ENCODE data around the gene TRPV2.

The TRPV2 gene

DNA sequence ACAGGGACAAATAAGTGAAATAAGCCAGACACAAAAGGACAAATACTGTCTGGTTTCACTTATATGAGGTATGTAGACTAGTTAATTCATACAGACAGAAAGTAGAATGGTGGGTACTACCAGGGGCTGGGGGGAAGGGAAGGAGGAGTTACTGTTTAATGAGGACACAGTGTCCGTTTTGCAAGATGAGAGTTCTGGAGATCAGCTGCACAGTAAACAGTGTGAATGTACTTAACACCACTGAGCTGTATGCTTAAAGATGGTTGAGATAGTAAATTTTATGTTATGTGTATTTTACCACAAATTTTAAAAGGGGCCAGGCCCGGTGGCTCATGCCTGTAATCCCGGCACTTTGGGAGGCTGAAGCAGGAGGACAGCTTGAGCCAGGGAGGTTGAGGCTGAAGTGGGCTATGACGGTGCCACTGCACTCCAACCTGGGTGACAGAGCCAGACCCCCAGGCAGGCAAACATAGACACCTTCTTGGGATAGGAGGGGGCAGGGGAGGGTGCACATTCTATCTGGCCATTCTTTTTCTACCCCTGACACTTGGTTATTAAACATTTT is 53.1 kb downstream of the TRPV2 start:
- TF ChIP-seq, protein P1, sequence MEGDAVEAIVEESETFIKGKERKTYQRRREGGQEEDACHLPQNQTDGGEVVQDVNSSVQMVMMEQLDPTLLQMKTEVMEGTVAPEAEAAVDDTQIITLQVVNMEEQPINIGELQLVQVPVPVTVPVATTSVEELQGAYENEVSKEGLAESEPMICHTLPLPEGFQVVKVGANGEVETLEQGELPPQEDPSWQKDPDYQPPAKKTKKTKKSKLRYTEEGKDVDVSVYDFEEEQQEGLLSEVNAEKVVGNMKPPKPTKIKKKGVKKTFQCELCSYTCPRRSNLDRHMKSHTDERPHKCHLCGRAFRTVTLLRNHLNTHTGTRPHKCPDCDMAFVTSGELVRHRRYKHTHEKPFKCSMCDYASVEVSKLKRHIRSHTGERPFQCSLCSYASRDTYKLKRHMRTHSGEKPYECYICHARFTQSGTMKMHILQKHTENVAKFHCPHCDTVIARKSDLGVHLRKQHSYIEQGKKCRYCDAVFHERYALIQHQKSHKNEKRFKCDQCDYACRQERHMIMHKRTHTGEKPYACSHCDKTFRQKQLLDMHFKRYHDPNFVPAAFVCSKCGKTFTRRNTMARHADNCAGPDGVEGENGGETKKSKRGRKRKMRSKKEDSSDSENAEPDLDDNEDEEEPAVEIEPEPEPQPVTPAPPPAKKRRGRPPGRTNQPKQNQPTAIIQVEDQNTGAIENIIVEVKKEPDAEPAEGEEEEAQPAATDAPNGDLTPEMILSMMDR (IDR thresholded peaks at IDR 0.05; ENCODE audit: low read depth, low read length): no peak
- TF ChIP-seq POLR2A (IDR thresholded peaks at IDR 0.05; ENCODE audit: extremely low read depth, insufficient read length) (no peak), MAX (IDR thresholded peaks at IDR 0.05; ENCODE audit: low read depth, low read length) (no peak), MYC (IDR thresholded peaks at IDR 0.05; ENCODE audit: low read depth, low read length) (no peak)
- DNase-seq (ENCODE audit: low read depth): no peak

DNA sequence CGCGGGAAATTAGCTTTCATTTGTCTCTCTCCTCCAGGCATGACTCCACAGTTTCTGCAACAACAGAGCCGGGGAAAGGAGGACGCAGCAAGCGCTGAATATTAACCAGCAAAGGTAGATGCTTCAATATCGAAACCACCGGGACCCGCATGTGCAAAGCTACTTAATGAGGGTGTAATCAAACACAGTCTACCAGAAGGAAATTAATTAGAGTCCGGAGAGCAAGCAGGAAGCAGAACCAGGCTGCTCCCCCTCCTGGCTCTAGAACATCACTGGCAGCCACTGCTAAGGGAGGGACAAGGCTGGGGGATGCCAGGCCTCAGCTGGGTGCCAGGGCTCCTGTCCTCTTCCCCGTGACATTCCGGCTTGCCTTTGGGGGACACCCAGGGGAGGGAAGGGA is 54.9 kb downstream of the TRPV2 start:
- DNase-seq (ENCODE audit: low read depth): no peak
- H3K4me3 ChIP-seq (ENCODE audit: low read depth, low read length): no peak overlapping the region
- TF ChIP-seq MYC (IDR thresholded peaks at IDR 0.05; ENCODE audit: low read depth, low read length) (no peak), POLR2A (IDR thresholded peaks at IDR 0.05; ENCODE audit: extremely low read depth, insufficient read length) (no peak), MAX (IDR thresholded peaks at IDR 0.05; ENCODE audit: low read depth, low read length) (no peak)
- TF ChIP-seq, protein P1 (IDR thresholded peaks at IDR 0.05; ENCODE audit: low read depth, low read length): no peak

More for the DNA sequence above, 53.1 kb downstream of the TRPV2 start:
- no peak overlapping the region for H3K4me3 ChIP-seq (ENCODE audit: low read depth, low read length)

- no peak overlapping the region for H3K4me3 ChIP-seq (ENCODE audit: low read depth, low read length)
- TF ChIP-seq MAX (IDR thresholded peaks at IDR 0.05; ENCODE audit: low read depth, low read length): no peak
- TF ChIP-seq POLR2A (IDR thresholded peaks at IDR 0.05; ENCODE audit: extremely low read depth, insufficient read length): no peak
- TF ChIP-seq, protein P1 (IDR thresholded peaks at IDR 0.05; ENCODE audit: low read depth, low read length): no peak
- no peak for TF ChIP-seq MYC (IDR thresholded peaks at IDR 0.05; ENCODE audit: low read depth, low read length)
- no peak for DNase-seq (ENCODE audit: low read depth)
These were observed 55.9 kb downstream of the TRPV2 start for GRCh38 chr17:16471295-16471694.

DNA sequence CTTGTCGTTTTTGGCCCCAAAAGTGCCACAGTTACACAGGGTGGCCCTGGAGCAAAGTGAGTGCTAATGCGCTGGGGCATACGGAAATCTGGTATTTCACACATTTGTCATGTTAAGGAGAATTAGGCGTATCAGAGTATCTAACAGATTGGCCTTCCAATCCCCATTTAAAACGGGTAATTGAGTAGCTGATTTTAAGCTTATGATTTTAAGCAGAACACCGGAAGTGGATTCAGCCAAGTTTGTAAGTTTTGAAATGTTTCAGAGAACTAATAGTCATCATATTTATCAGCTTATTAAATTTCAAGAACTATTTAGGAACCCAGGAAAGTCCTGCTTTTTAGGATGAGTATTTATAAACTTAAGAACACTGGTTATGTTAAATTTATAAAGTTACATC is 57.2 kb downstream of the TRPV2 start:
- DNase-seq (ENCODE audit: low read depth): no peak
- TF ChIP-seq, protein P1 (IDR thresholded peaks at IDR 0.05; ENCODE audit: low read depth, low read length): no peak
- no peak for TF ChIP-seq POLR2A (IDR thresholded peaks at IDR 0.05; ENCODE audit: extremely low read depth, insufficient read length)
- no peak for TF ChIP-seq MAX (IDR thresholded peaks at IDR 0.05; ENCODE audit: low read depth, low read length)
- TF ChIP-seq MYC (IDR thresholded peaks at IDR 0.05; ENCODE audit: low read depth, low read length): no peak
- no peak overlapping the region for H3K4me3 ChIP-seq (ENCODE audit: low read depth, low read length)

DNA sequence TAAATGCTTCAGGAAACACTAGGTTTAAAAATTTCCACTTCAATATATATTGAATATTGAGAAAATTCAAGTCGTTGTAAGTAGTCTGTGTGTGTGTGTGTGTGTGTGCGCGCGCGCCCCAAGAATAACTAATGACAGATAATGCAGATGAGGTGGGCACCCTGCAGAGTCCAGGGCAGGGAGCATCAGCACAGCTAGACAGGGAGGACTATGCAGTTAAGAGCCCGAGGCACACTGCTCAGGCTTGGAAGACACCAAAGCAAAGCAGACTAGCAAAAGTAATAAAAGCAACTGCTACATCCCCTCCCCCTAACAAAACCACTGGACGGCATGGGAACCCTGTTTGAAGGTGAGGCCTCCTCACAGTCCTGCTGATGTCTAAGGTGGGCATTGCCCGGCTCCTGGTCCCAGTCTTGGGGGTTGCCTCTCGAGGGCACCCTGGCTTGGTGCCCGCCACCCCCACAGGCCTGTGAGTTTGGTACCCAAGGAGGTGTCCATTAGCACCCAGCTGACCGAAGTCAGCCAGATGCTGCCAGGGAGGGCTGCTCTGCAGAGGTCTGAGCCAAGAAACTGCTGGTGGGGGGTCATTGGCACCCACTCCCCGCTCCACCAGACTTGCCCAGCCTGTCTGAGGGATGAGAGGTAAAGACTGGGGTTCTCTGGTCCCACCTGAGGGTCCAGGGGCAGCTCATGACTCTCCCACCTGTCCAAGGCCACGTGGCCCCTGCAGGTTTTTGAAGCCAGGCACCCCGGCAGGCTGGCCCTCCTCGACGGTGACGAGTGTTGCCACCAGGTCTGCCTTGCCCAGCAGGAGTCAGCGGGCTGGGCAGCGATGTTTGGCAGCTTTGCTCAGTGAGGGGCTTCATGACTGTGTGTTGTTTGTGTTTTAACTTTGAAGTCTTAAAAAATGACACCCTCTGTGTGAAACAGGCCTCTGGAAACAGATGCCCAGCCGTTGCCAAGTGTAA is 58.0 kb downstream of the TRPV2 start:
- TF ChIP-seq MYC (IDR thresholded peaks at IDR 0.05; ENCODE audit: low read depth, low read length) (no peak), POLR2A (IDR thresholded peaks at IDR 0.05; ENCODE audit: extremely low read depth, insufficient read length) (no peak), MAX (IDR thresholded peaks at IDR 0.05; ENCODE audit: low read depth, low read length) (no peak)
- TF ChIP-seq, protein P1 (IDR thresholded peaks at IDR 0.05; ENCODE audit: low read depth, low read length): no peak
- no peak for DNase-seq (ENCODE audit: low read depth)
- no peak overlapping the region for H3K4me3 ChIP-seq (ENCODE audit: low read depth, low read length)

Measured in NB4 (cell line).